HG02840 (cell line): Measurements from ENCODE around the gene SHROOM4.

Source experiments
- ATAC-seq: cut with Tn5 transposase; IDR thresholded peaks from one replicate; pipeline ENCODE4 v1.9.1; 2021; ENCODE audit warnings: mild to moderate bottlenecking, moderate library complexity, moderate number of reproducible peaks; ENCODE audit not compliant: unreplicated experiment, low FRiP score

SHROOM4 gene

DNA sequence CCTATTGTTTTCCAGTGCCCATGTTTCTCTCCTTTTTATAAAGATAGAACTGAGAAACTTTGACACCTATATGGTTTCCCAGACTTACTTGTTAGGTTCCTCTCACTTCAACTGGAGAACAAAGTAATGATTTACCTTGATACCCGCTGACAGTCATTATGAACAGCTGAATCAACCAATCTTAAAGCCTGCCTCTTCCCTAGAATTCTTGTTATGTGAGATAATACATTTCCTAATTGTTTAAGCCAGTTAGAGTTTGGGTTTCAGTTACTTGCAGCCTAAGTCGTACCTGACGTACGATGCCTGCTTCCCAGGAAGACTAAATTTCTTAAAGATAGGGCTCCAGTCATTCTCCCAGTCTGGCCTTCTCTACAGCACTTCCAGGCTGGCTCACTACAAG is 97.3 kb downstream of the SHROOM4 start:
- ATAC-seq = no peak

DNA sequence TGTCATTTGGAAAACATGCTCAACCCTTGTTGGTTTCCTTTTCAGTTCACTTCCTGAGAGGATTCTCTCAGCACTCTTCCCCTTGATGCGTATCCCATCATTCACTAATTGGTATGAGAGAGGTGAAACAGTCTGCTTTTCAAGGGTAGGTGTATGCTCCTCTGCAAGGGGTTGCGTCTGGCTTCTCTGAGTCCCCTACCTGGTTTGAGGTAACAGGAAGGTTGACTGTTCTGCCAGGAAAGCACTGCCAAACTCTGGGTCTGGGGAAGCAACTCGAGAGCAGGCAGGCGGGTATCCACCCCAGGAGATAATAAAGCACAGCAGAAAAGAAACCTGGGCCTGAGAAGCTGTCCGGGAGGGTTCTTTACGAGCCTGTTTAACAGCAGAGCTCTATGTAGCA is 101.2 kb downstream of the SHROOM4 start:
- ATAC-seq = no peak

DNA sequence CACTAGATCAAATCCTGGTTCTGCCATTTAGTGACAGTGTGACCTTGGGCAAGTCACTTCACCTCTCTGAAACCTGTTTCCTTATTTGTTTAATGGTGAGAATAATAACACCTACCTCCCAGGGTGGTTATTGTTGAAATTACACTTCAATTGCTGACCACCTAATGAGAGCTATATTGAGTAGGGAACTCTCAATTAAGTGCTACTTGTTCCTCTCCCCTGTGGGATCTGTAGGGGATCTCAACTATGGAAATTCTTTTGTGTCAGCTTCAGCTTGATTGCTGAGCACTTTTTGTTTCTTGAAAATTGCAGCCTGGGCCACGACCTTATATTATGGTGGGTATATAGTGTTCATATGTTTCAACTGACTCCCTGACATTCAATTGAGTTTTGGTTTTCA is 102.1 kb downstream of the SHROOM4 start:
- ATAC-seq = no peak

DNA sequence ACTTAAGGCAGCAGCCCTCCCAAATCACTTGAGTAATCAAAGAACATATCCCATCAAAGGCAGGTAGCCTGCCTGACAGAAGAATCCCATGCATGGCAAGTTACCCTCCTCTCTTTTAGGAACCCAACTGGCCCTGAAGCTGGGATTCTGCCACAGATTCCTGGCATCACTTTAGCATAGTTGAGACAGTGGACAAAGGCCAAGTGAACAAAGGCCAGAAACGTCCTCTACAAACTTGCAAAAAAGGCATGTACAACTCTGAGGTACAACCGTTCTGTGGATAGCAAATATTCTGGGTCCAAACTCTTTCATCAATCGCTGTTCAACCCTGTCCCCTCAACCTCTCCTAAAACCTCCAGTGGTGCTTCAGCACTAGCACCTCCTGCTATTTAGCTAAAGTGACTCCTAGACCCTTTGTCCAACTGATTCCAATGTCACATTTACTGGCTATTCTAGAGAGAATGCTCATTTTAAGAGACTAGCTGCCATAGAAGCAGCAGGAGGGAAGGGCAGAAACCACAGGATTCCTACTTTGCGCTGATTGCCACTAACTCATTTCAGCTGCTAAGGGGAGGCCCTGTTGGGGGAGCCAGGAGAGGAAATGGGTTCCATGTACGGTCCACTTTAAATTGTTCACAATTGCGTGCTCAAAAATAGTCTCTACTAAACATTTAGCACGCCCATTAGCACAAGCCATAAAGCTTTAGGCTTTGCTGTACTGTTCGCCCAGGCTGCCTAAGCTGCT is 105.9 kb downstream of the SHROOM4 start:
- ATAC-seq = no peak

DNA sequence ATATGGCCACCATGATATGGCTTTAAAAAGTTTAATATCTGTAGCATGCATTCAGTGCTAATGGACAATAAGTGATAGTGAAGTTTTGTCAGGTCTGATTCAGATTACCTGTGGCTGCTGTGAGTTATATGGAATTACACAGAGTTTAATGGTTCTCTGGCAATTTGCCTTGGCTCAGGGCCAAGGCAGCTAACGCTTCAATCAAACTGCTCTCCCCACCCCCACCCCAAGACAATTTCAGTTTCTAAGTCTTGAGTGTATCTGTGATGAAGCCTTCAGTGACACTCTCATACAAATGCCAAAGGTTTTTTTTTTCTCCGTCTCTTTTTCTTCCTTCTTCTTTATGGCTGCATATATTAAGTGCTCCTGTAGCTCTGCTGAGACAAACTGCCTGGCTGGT is 106.6 kb downstream of the SHROOM4 start:
- no peak for ATAC-seq

DNA sequence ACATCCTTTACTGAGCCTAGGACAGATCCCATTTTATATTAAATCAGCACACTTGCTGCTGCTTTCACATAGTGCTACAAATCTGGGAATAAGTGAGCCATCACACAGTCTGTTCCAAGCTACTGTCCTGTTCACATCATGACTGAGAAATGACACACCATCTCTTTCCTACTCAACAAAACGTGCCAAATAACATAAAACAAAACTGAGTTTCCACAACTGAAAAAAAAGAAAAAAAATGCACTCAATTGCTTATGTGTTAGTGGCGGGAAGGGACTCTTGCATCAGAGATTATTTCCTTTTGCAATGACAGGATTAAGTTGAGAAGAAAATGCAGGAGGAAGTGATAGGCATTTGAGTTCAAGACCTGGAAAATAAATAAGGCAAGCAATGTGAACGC is 109.0 kb downstream of the SHROOM4 start:
- ATAC-seq = no peak

DNA sequence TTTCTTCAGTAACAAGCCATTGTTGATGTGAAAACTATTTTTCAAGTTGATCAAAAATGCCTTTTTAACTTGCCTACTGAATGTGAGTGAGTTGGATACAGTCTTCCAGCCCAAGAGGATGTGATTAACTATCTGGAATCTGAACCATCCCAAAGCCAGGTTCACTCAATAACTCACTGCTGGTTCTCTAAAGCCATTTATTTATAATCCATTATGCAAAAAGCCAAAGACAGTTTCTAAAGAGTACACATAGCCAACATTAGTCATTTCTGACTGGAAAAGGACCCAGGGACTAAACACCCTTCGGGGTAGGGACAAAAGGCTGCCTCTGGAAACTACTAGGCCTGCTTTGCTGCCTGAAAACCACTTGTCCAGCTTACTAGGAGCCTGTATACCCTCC is 109.6 kb downstream of the SHROOM4 start:
- ATAC-seq = no peak

DNA sequence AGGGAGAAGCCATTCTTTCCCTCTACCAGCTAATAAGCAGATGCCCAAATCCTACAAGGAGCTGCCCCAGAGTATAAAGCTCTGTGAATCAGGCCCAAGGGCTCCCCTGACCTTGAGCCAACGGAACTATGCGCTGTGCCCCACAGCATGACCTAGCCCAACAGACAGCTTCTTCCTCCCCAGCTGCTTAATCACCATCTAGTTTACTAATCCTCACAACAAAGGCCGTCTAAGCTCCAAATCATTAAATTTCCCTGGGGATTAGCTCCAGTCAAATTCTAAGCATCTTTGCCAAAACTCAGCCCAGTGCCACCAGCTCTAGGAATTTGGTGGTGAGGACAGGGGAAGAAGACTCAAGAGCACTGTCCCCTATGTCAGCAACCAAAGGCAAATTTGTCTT is 113.1 kb downstream of the SHROOM4 start:
- no peak for ATAC-seq

DNA sequence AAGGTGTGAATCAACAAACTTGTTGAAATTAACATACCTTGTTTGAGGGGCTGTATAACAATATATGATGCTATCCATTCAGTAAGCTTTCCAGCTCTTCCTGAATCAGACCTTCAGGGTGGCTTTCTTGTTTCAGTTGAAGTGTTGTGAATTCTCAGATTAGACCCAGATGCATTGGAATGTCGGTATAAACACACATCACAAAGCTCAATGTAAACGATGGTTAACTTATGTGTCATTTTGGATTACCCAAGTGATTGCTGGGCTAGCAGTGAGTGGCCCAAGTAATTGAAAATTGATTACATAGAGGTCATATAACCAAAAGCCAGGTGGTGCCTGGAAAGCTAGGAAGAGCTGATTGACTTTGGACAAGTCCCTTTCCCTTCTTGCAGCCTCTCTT is 115.0 kb downstream of the SHROOM4 start:
- ATAC-seq = no peak

DNA sequence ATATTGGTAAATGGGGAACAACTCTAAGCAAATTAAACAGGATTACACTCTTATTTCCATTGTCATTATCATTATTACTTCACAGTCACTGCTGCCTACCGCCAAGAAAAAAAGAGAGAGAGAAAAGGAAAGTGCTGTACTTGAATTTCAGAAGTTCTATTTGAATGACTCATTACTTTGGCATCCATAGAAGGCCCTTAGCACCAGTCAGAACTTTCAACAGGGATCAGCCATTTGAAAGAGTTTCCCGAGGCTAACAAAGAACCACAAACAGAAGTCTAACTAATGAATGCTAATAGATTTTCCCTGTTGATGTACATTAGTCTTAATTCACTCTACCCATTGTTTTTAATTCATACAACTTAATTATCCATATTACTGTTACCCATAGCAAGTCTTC is 116.3 kb downstream of the SHROOM4 start:
- no peak for ATAC-seq

DNA sequence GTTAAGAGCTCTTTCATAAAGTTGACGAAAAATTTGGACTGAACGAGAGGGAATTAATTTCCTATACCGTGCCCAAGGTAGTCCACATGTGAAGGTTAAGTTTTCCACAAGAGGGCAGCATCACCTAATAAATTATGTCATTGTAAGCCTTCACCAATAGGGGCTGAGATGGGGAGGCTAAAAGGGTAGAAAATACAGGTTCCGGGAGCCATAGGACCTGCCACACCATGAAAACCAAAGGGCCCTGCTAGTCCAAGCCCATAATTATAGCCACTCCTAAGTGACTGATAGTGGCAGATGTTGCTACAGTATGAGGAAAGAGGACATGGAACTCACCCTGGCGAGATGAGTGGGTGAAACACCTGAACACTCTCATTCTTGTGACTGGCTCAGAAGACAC is 122.2 kb downstream of the SHROOM4 start:
- ATAC-seq = peak; percentile 86

DNA sequence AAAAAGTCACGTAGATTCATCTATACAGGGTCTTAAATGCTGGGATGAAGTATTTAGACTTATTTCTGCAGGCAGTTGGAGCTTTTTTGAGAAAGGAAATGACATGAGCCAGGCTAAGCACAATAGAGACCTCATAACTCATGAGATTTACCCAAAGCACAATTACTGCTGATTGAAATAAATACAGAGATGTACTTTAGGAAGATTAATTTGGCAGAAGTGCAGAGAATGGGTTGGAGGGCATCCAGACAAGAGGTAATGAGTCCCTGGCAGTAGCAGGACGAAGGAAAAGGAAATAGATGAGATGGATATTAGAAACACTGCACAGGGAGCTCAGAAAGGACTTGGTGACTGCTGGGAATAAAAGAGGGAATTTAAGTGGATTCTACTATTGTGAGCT is 129.1 kb downstream of the SHROOM4 start:
- no peak for ATAC-seq

DNA sequence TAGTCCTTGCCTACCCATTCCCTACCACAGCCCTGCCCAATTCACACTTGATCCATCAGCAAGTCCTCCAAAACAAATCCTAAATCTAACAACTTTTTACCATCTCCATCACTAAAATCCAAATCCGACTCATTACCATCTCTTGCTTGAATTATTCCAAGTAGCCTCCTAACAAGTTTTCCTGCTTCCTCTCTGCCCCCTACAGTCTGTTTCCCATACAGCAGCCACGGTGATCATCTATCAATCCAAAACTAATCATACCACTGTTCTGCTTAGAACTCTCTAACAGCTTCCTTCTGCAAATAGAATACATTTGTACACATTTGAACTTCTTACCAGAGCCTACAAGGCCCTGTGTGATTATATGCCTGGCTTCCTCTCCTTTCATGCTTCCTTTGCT is 133.0 kb downstream of the SHROOM4 start:
- no peak for ATAC-seq

DNA sequence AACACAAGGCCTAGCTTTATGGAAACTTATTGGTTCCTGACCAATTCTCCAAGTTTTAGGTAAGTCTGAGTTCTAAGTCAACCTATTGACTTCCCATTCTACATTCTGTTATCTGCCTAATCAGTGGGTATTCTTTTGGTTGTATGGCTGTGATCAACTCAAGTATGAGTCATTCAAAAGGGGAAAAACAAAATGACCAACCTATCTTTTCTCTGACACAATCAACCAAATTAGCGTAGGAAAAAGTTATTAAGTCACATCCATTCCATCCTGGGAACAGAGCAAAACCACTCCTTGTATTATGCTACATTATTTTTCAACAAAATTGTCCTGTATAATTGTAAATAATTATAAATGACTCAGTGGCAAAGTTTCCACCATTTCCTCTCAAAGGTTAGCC is 136.2 kb downstream of the SHROOM4 start:
- no peak for ATAC-seq

DNA sequence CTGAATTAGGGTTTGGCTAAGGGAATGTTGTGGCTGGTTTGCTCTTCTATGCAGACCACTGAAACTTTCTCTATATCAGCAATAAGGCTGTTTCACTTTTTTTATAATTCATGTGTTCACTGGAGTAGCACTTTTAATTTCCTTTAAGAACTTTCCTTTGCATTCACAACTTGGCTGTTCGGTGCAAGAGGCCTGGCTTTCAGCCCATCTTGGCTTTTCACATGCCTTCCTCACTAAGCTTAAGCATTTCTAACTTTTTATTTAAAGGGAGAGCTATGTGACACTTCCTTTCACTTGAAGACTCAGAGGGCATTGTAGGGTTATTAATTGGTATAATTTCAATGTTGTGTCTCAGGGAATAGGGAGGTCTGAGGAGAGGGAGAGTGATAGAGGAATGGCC is 142.3 kb downstream of the SHROOM4 start:
- no peak for ATAC-seq

DNA sequence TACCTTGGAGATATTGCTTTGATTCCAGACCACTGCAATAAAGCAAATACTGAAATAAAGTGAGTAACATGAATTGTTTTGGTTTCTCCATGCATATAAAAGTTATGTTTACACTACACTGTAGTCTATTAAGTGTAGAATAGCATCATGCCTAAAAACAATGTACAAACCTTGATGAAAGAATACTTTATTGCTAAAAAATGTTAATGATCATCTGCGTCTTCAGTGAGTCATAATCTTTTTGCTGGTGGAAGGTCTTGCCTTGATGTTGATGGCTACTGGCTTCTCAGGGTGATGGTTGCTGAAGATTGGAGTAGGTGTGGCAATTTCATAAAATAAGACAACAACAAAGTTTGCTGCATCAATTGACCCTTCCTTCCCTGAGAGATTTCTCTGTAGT is 145.1 kb downstream of the SHROOM4 start:
- ATAC-seq = no peak

DNA sequence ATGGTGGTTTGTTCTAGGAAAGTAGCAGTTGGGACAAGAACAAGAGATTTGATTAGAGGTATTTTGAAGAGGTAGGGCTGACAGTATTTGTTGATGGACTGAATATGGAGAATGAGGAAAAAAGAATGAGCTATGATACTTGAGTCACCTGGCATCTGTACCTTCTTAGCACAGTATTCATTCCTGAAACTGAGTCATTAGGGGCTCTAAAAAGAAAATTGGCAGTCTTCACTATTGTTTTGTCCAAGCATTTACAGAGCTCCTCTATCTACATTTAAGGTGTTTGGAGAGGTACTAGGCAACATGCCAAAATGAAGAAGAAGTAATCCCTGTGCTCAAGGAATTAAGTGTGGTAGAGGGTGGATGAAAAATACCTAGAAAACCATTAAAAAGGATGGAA is 165.8 kb downstream of the SHROOM4 start:
- no peak for ATAC-seq

DNA sequence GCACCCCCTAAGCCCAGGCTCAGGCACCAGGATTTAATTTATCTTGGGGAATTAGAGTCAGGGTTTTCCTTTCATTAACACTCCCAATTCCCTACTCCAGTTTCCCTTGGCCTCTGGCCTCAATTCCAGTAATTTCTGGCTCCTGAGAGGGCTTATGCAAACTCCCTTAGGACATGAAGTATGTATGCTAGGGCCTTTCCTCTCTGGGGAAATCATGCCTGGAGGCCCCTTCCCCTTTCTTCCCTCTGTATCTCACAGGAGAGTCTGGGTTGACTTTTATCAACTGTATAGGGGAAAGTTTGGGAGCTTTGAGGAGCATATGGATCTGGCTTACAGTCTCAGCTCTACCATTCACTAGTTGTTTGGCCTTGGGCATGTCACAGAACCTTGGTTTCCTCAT is 169.5 kb downstream of the SHROOM4 start:
- ATAC-seq = no peak

DNA sequence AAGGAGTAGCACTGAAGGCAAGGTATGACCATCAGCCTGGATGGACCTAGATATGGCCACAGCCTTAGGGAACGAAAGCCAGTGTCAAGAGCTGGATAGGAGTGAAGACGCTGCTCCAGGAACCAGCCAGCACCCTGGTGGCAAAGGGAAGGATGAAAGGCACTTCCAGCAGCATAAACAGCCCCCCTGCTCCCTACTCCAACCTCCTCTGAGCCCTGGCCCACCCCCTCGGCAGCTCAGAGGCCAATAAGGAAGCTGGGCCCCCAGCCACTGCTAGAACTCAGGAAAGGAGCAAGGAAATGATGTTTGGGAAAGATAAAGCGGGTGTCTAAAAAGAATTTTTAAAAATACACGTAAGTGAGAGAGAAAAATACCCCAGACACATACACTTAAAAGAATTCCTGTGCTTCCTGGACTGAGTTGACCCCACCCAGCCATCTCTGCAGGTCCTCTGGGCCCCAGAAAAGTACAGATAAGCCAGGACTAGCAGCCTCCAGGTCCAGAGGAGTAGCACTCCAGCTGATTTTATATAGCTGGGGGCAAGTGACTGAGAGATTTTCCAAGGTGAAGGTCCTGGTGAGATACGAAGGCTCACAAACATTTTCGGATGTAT is 170.4 kb downstream of the SHROOM4 start:
- ATAC-seq = no peak

DNA sequence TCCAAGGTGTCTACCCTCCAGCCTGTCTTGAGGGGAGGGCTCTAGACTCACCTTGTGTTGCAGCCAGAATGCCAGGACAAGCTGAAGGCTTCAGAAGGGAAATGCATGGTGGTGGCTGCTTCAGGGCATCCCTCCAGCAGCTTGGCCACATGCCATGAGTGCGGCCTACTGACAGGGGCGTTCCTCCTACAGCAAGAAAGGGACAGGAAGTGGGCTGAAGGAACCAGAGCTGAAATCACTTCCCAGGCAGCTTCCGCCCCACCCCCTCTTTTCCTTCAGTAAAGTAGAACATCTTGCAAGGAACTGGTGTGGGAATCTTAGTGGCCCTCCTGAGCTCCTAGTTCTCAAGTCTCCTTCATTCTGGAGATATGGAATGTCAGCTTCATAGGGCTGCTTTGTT is 175.9 kb downstream of the SHROOM4 start:
- ATAC-seq = no peak

DNA sequence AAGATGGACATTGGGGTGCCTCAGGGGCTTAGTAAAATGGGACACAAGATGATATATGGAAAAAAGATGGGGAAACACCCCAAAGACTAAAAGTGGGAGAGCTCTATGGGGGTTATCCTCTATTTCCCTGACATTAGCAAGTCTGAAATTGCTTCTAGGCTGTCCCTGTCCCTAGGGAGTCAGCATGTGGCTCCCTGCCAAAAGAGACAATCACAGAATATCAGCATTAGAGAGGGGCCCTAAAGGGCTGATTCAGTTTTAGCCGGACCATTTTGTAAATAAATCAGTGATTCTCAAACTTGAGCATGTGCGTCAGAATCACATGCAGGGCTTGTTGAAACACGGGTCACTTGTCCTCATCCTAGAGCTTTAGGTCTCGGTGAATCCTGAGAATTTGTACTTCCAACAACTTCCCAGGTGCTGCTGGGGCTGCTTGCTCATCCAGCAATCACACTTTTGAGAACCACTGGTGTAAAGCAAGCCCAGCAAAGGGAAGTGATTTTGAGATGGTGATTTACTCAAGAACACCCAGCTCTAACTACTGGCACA is 178.1 kb downstream of the SHROOM4 start:
- ATAC-seq = no peak

DNA sequence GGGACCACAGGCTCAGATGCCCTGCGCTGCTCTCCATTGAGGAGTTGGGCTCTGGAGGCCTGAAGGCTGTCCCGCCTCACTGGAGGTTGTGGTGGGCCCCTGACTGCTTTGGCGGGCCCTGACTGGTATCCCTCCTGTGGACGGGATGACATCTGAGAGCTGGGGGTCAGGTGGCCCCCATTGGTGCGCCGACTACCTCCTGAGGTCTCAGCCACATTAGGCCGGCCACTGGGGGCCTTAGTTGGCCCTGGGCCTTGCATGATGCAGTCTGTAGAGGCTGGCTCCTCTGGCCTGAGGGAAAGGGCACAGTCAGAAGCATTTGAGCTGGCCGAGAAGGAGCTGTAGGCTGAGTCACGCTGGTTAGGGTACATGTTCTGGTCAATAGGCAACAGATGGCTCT is 178.8 kb downstream of the SHROOM4 start:
- no peak for ATAC-seq
